IMR-90 (cell line): ENCODE results near the gene UBE2V1. TPM values are rescaled to one million over a fixed set of nuclear protein-coding genes. Genes with fewer than 3 reads are reported as not detected.

Experiments
- ATAC-seq: fragments of 200-7000 bp; cut with Tn5 transposase; 2 replicates; pipeline ENCODE4 v1.9.1; 2020; ENCODE audit warnings: low read depth, mild to moderate bottlenecking, moderate library complexity
- BruUV-seq: library from RNA; stranded (reverse); fragments of 400-500 nt; replicated peaks from 2 replicates; lab custom pipeline; 2021; lab: Mats Ljungman, UMichigan
- CTCF ChIA-PET: fragments of 300-600 bp; formaldehyde crosslinking; extraction: SDS; loops from one replicate; lab custom pipeline; 2021; ENCODE audit warnings: antibody characterized with exemption; lab: Yijun Ruan, JAX
- POLR2A ChIA-PET: fragments of 300-600 bp; sonication (Branson Sonifier 250); formaldehyde crosslinking; loops from one replicate; lab custom pipeline; 2022; ENCODE audit warnings: antibody characterized with exemption; ENCODE audit not compliant: unreplicated experiment; lab: Charles Lee
- DNase-seq: peaks from one replicate; pipeline ENCODE4 v3.0.0; 2013
- H2AFZ ChIP-seq: replicated peaks from 2 replicates; pipeline ENCODE3; 2013; ENCODE audit warnings: low read length, mild to moderate bottlenecking; ENCODE audit not compliant: poor library complexity
- H2AK5ac ChIP-seq: 2 replicates; pipeline ENCODE4 v1.6.1; 2013; ENCODE audit warnings: low read depth, low read length, inconsistent platforms
- H2AK9ac ChIP-seq: replicated peaks from 2 replicates; pipeline ENCODE3; 2013; ENCODE audit warnings: mild to moderate bottlenecking, low read depth, low read length, moderate library complexity; ENCODE audit not compliant: poor library complexity
- H2BK120ac ChIP-seq: 2 replicates; pipeline ENCODE4 v1.6.1; 2013; ENCODE audit warnings: low read depth, low read length, inconsistent platforms
- H2BK15ac ChIP-seq: 3 replicates; pipeline ENCODE4 v1.6.1; 2013; ENCODE audit warnings: low read depth, low read length, inconsistent platforms
- H2BK20ac ChIP-seq: 2 replicates; pipeline ENCODE4 v1.6.1; 2013; ENCODE audit warnings: low read depth, mild to moderate bottlenecking, inconsistent platforms, low read length, moderate library complexity
- H2BK5ac ChIP-seq: 2 replicates; pipeline ENCODE4 v1.6.1; 2013; ENCODE audit warnings: mild to moderate bottlenecking, low read depth, low read length, inconsistent platforms; ENCODE audit not compliant: poor library complexity, severe bottlenecking
- H3K14ac ChIP-seq: replicated peaks from 2 replicates; pipeline ENCODE4 v1.6.1; 2013; ENCODE audit warnings: low read depth, low read length, inconsistent platforms
- H3K18ac ChIP-seq: 2 replicates; pipeline ENCODE4 v1.6.1; 2013; ENCODE audit warnings: low read depth, low read length, control low read depth
- H3K23ac ChIP-seq: 2 replicates; pipeline ENCODE4 v1.6.1; 2013; ENCODE audit warnings: low read depth, low read length, inconsistent platforms
- H3K27ac ChIP-seq: 2 replicates; pipeline ENCODE4 v1.5.1; 2013; ENCODE audit warnings: mild to moderate bottlenecking, control low read depth, low read length; ENCODE audit not compliant: insufficient read depth
- H3K27me3 ChIP-seq: 2 replicates; pipeline ENCODE4 v1.6.1; 2013; ENCODE audit warnings: low read length; ENCODE audit not compliant: control insufficient read depth, insufficient read depth
- H3K36me3 ChIP-seq: 2 replicates; pipeline ENCODE4 v1.6.1; 2013; ENCODE audit warnings: low read length, mixed read lengths; ENCODE audit not compliant: control insufficient read depth, insufficient read depth
- H3K4ac ChIP-seq: 2 replicates; pipeline ENCODE4 v1.6.1; 2013; ENCODE audit warnings: low read depth, low read length, inconsistent platforms
- H3K4me1 ChIP-seq: 2 replicates; pipeline ENCODE4 v1.6.1; 2013; ENCODE audit warnings: low read length, mixed read lengths; ENCODE audit not compliant: control insufficient read depth, insufficient read depth
- H3K4me2 ChIP-seq: 2 replicates; pipeline ENCODE4 v1.6.1; 2013; ENCODE audit warnings: low read depth, mild to moderate bottlenecking, control low read depth, low read length, moderate library complexity
- H3K4me3 ChIP-seq: 2 replicates; pipeline ENCODE4 v1.5.1; 2013; ENCODE audit warnings: low read depth, mild to moderate bottlenecking, control low read depth, low read length, moderate library complexity; ENCODE audit not compliant: insufficient read depth
- H3K56ac ChIP-seq: 2 replicates; pipeline ENCODE4 v1.6.1; 2013; ENCODE audit warnings: low read length, inconsistent platforms; ENCODE audit not compliant: insufficient read depth; ENCODE audit errors: extremely low read depth
- H3K79me1 ChIP-seq, 2 experiments: 2 replicates each; pipeline ENCODE4 v1.6.1; 2013; ENCODE audit warnings: low read length in 2 of 2, inconsistent platforms in 1 of 2, low read depth in 1 of 2
- H3K9ac ChIP-seq: 2 replicates; pipeline ENCODE4 v1.6.1; 2013; ENCODE audit warnings: low read depth, low read length, control low read depth
- H3K9me1 ChIP-seq: 2 replicates; pipeline ENCODE4 v1.6.1; 2013; ENCODE audit warnings: low read length, inconsistent platforms; ENCODE audit not compliant: insufficient read depth
- H3K9me3 ChIP-seq: 2 replicates; pipeline ENCODE4 v1.6.1; 2013; ENCODE audit warnings: low read length; ENCODE audit not compliant: control insufficient read depth, insufficient read depth
- H4K20me1 ChIP-seq: 2 replicates; pipeline ENCODE4 v1.6.1; 2013; ENCODE audit warnings: low read length, inconsistent platforms; ENCODE audit not compliant: insufficient read depth
- H4K5ac ChIP-seq: 2 replicates; pipeline ENCODE4 v1.6.1; 2013; ENCODE audit warnings: mild to moderate bottlenecking, low read depth, low read length, control low read depth
- H4K8ac ChIP-seq, 2 experiments: 2 replicates each; pipeline ENCODE4 v1.6.1; 2013; ENCODE audit warnings: low read depth in 2 of 2, low read length in 2 of 2, control low read depth in 1 of 2, inconsistent platforms in 1 of 2
- H4K91ac ChIP-seq: 2 replicates; pipeline ENCODE4 v1.6.1; 2013; ENCODE audit warnings: low read depth, low read length, inconsistent platforms; ENCODE audit not compliant: insufficient read depth
- CHD1 ChIP-seq: IDR thresholded peaks from 2 replicates; pipeline ENCODE4 v1.6.1; 2012; ENCODE audit warnings: low read depth, low read length, improper control_type of control experiment
- CTCF ChIP-seq: conservative IDR thresholded peaks from 2 replicates; pipeline ENCODE4 v1.5.1; 2012; ENCODE audit warnings: mild to moderate bottlenecking, low read depth, low read length, improper control_type of control experiment
- ELK1 ChIP-seq: fragments of 150-350 bp; IDR thresholded peaks from 2 replicates; pipeline ENCODE4 v1.6.1; 2016; ENCODE audit warnings: low read depth, mild to moderate bottlenecking, low read length, moderate library complexity, borderline replicate concordance
- FOS ChIP-seq: fragments of 150-350 bp; IDR thresholded peaks from 2 replicates; pipeline ENCODE4 v1.6.1; 2016; ENCODE audit warnings: low read depth, low read length
- MAFK ChIP-seq: IDR thresholded peaks from 2 replicates; pipeline ENCODE4 v1.6.1; 2012; ENCODE audit warnings: low read depth, low read length, improper control_type of control experiment
- MAZ ChIP-seq: IDR thresholded peaks from 2 replicates; pipeline ENCODE4 v1.6.1; 2012; ENCODE audit warnings: low read depth, mild to moderate bottlenecking, low read length, improper control_type of control experiment, moderate library complexity, borderline replicate concordance
- MXI1 ChIP-seq: IDR thresholded peaks from 2 replicates; pipeline ENCODE4 v1.6.1; 2012; ENCODE audit warnings: low read depth, mild to moderate bottlenecking, low read length, moderate library complexity, borderline replicate concordance
- POLR2A ChIP-seq: IDR thresholded peaks from 2 replicates; pipeline ENCODE4 v1.6.1; 2012; ENCODE audit warnings: mild to moderate bottlenecking, low read depth, low read length
- RAD21 ChIP-seq: IDR thresholded peaks from 2 replicates; pipeline ENCODE4 v1.6.1; 2012; ENCODE audit warnings: low read length, improper control_type of control experiment
- RFX5 ChIP-seq: IDR thresholded peaks from 2 replicates; pipeline ENCODE4 v1.8.0; 2012; ENCODE audit warnings: low read depth, mild to moderate bottlenecking, low read length, moderate library complexity
- USF2 ChIP-seq: fragments of 150-350 bp; IDR thresholded peaks from 2 replicates; pipeline ENCODE4 v1.6.1; 2017; ENCODE audit warnings: mild to moderate bottlenecking, antibody characterized with exemption, low read length, low read depth
- WGBS, 2 experiments: methylation state at CpG; one replicate each; pipeline versions ENCODE4 v1.1.5 to v1.1.7; 2013; ENCODE audit warnings: missing lambda C conversion rate in 2 of 2; ENCODE audit not compliant: insufficient read length in 1 of 2; ENCODE audit errors: extremely low coverage in 2 of 2; 5-methylcytosine and 5-hydroxymethylcytosine counted together
- dilution Hi-C: fragments of 300-500 bp; cut with HindIII; formaldehyde crosslinking; loops from one replicate; pipeline ENCODE4 v1.14.3; 2018; ENCODE audit warnings: low sequenced_read_pairs; ENCODE audit not compliant: unreplicated experiment
- in situ Hi-C: fragments of 300-500 bp; cut with MboI; formaldehyde crosslinking; loops from 3 replicates; pipeline ENCODE4 v1.14.3; 2019; ENCODE audit warnings: low sequenced_read_pairs, inconsistent platforms, mixed read lengths
- intact Hi-C: fragments of 100-400 bp; cut with micrococcal nuclease; formaldehyde crosslinking; loops from 2 replicates; pipeline ENCODE4 v1.10.0; 2022
- polyA plus RNA-seq, 3 experiments: library from polyadenylated mRNA; depleted of rRNA; stranded (reverse); fragments of >200 nt; gene quantifications; 2 replicates each; pipeline ENCODE4 v1.2.3, GENCODE V29; 2012; ENCODE audit warnings: low replicate concordance in 1 of 3
- total RNA-seq: library from RNA; depleted of rRNA; stranded (reverse); fragments of >200 nt; gene quantifications from 2 replicates; pipeline ENCODE4 v1.2.3, GENCODE V29; 2012

The UBE2V1 gene
- total and polyA plus RNA-seq, 2 of the 4 experiments (the other 2 are of a cell fraction) = 20.1 to 138 TPM

GRCh38 chr20:50142812-50143211 is 29.9 kb upstream of the UBE2V1 start (continued):
- TF ChIP-seq USF2 = no peak

- H3K4me2 ChIP-seq = no peak overlapping the region
- no peaks in the 10 kb centered on the region for H3K9me3 ChIP-seq
- no peak for ATAC-seq
- H3K4me3 ChIP-seq = no peak overlapping the region
- no peak overlapping the region for H2BK20ac ChIP-seq
- DNase-seq = no peak
- H2BK15ac ChIP-seq = no peak overlapping the region
- intact Hi-C loops = no loop called here
- no peak overlapping the region for H3K14ac ChIP-seq
- H3K27ac ChIP-seq = no peak overlapping the region
- H2BK5ac ChIP-seq = peak overlapping the region; percentile 26
- H4K20me1 ChIP-seq = peaks cover 68% of the 10 kb centered on the region
- peaks cover 41 to 83% of the 10 kb centered on the region in 2 experiments for H3K79me1 ChIP-seq
- H3K27me3 ChIP-seq = no peaks in the 10 kb centered on the region
- peaks cover 55% of the 10 kb centered on the region for H3K36me3 ChIP-seq
- no peak overlapping the region for H3K18ac ChIP-seq
- in situ Hi-C loops = no loop called here
- no peak overlapping the region for H2AFZ ChIP-seq
- peaks cover 28% of the 10 kb centered on the region for H3K4me1 ChIP-seq
- BruUV-seq = no TSS peak
- H3K4ac ChIP-seq = peak overlapping the region; percentile 1; the same call in 1 of the 2 replicates
- no peak overlapping the region for H3K9ac ChIP-seq
- H4K8ac ChIP-seq = no peak overlapping the region
- H4K5ac ChIP-seq = no peak overlapping the region
- CTCF ChIA-PET = interaction anchor here (0.7 kb wide), 1 partner anchor 10 kb away, joined by 4 read pairs; no protein-coding TSS in a partner anchor
- H3K9me1 ChIP-seq = peaks cover 33% of the 10 kb centered on the region
- dilution Hi-C loops = no loop called here
- no peak overlapping the region for H2BK120ac ChIP-seq
- POLR2A ChIA-PET = no interaction called here
- H3K23ac ChIP-seq = no peak overlapping the region
- H4K91ac ChIP-seq = no peak overlapping the region
- no peak overlapping the region for H2AK9ac ChIP-seq
- no peak overlapping the region for H2AK5ac ChIP-seq
- H3K56ac ChIP-seq = no peak overlapping the region
- WGBS, 2 experiments = 50% methylated on average over 2 of the region's 12 CpGs; no CpG with 5 or more reads in 1 of the 2 experiments
- TF ChIP-seq CHD1 (no peak), POLR2A (no peak), MXI1 (no peak), MAFK (no peak), RFX5 (no peak), ELK1 (no peak), CTCF (no peak), RAD21 (no peak), FOS (no peak), MAZ (no peak), USF2 (no peak)
These were observed 29.0 kb upstream of the UBE2V1 start for GRCh38 chr20:50141811-50142561.
